HL-60 (cell line): ENCODE data around the gene SYNGR4.

ENCODE experiments used
- DNase-seq, 2 experiments: peaks; one replicate each; pipeline ENCODE4 v3.0.0-alpha.2; 2010 to 2020; ENCODE audit warnings: low read depth in 1 of 2, low spot score in 1 of 2
- H3K27ac ChIP-seq: fragments of 250-450 bp; sonication (Bioruptor Pico); replicated peaks from 2 replicates; pipeline ENCODE4 v1.5.1; 2020; ENCODE audit warnings: mild to moderate bottlenecking, moderate library complexity
- H3K27me3 ChIP-seq: fragments of 250-450 bp; sonication (Bioruptor Pico); 2 replicates; pipeline ENCODE4 v1.5.1; 2021; ENCODE audit warnings: mild to moderate bottlenecking, moderate library complexity; ENCODE audit not compliant: insufficient read depth, poor library complexity, severe bottlenecking
- H3K4me3 ChIP-seq: replicated peaks from 2 replicates; pipeline ENCODE4 v1.5.1; 2011; ENCODE audit warnings: mild to moderate bottlenecking, control low read depth, low read length; ENCODE audit not compliant: insufficient read depth
- GABPA ChIP-seq: IDR thresholded peaks from 2 replicates; pipeline ENCODE4 v1.6.1; 2012; ENCODE audit warnings: low read depth
- POLR2AphosphoS5 ChIP-seq: IDR thresholded peaks from 2 replicates; pipeline ENCODE4 v1.6.1; 2012; ENCODE audit warnings: low read depth
- REST ChIP-seq: IDR thresholded peaks from 2 replicates; pipeline ENCODE4 v1.6.1; 2012; ENCODE audit warnings: low read depth; ENCODE audit not compliant: insufficient replicate concordance
- SPI1 ChIP-seq: IDR thresholded peaks from 2 replicates; pipeline ENCODE4 v1.6.1; 2012; ENCODE audit warnings: low read depth, mild to moderate bottlenecking, borderline replicate concordance
- TF ChIP-seq, protein P1 (sequence below): IDR thresholded peaks from one replicate; pipeline ENCODE4 v1.5.1; 2011; ENCODE audit warnings: low read length, control low read depth, inconsistent platforms; ENCODE audit not compliant: insufficient read depth

Gene SYNGR4

GRCh38 chr19:48350856-48351255, 13.3 kb upstream of the SYNGR4 start:
- Histone ChIP-seq H3K27me3 (no peaks in the 10 kb centered on the region), H3K27ac (no peak overlapping the region), H3K4me3 (no peak overlapping the region)

GRCh38 chr19:48351341-48351752, 12.8 kb upstream of the SYNGR4 start:
- peak; percentile 45 to 79 for DNase-seq
- H3K27me3 ChIP-seq: no peaks in the 10 kb centered on the region
- TF ChIP-seq GABPA (no peak), POLR2AphosphoS5 (no peak)
- TF ChIP-seq, protein P1, sequence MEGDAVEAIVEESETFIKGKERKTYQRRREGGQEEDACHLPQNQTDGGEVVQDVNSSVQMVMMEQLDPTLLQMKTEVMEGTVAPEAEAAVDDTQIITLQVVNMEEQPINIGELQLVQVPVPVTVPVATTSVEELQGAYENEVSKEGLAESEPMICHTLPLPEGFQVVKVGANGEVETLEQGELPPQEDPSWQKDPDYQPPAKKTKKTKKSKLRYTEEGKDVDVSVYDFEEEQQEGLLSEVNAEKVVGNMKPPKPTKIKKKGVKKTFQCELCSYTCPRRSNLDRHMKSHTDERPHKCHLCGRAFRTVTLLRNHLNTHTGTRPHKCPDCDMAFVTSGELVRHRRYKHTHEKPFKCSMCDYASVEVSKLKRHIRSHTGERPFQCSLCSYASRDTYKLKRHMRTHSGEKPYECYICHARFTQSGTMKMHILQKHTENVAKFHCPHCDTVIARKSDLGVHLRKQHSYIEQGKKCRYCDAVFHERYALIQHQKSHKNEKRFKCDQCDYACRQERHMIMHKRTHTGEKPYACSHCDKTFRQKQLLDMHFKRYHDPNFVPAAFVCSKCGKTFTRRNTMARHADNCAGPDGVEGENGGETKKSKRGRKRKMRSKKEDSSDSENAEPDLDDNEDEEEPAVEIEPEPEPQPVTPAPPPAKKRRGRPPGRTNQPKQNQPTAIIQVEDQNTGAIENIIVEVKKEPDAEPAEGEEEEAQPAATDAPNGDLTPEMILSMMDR: peak; percentile 83

More at GRCh38 chr19:48350856-48351255, 13.3 kb upstream of the SYNGR4 start:
- DNase-seq: no peak
- TF ChIP-seq SPI1 (no peak), GABPA (no peak), REST (no peak)

DNA sequence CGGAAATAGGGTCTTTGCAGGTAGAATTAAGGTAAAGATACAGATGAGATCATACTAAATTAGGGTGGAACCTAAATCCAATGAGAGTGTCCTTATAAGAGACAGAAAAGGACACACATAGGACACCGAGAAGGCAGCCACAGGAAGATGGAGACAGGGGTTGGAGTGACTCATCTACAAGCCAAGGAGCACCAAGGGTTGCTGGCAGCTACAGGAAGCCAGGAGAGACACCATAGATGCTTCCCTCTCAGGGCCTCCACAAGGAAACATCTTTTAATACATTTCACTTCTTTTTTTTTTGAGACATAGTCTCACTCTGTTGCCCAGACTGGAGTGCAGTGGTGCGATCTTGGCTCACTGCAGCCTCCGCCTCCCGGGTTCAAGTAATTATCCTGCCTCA, 10.5 kb upstream of the SYNGR4 start:
- TF ChIP-seq SPI1 (no peak), GABPA (no peak), REST (no peak)
- TF ChIP-seq, protein P1: no peak
- peak in 1 of 2 experiments; percentile 17 for DNase-seq
- Histone ChIP-seq H3K4me3 (no peak overlapping the region), H3K27me3 (no peaks in the 10 kb centered on the region), H3K27ac (no peak overlapping the region)

More at GRCh38 chr19:48351341-48351752, 12.8 kb upstream of the SYNGR4 start:
- H3K4me3 ChIP-seq: no peak overlapping the region
- H3K27ac ChIP-seq: no peak overlapping the region

DNA sequence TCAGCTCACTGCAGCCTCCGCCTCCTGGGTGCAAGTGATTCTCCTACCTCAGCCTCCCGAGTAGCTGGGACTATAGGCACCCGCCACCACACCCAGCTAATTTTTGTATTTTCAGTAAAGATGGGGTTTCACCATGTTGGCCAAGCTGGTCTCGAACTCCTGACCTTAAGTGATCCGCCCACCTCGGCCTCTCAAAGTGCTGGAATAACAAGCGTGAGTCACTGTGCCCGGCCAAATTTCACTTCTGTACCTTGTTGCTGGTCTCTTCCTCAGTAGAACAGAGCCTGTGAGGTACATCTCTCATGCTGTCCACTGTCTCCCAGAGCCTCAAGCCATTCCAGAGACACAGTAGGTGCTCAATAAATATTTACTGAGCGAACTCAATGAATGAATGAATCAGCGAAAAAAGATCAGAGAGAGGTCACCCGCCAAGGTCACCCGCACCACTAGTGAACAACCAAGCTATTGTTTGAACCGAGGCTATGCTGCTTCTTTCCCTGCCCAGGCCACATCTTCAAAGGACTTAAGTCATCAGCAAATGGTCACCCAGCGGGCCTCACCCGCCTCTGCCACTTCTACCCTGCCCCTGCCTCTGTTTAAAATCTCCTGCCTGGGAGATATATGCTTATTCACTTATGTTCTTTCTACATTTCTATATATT, 9.7 kb upstream of the SYNGR4 start:
- Histone ChIP-seq H3K27ac (no peak overlapping the region), H3K27me3 (no peaks in the 10 kb centered on the region), H3K4me3 (no peak overlapping the region)
- DNase-seq: no peak
- TF ChIP-seq REST: no peak
- TF ChIP-seq GABPA: no peak
- TF ChIP-seq, protein P1: no peak
